GM23338 (cell line): ENCODE results near the gene EYA4. TPM values are rescaled to one million over a fixed set of nuclear protein-coding genes. Genes with fewer than 3 reads are reported as not detected.
A peak's percentile ranks its signal among the peaks of the same experiment; 100 is the strongest.

Experiments
- ATAC-seq: fragments of 200-7000 bp; cut with Tn5 transposase; 3 replicates; pipeline ENCODE4 v1.9.1; 2020
- DNase-seq: peaks from one replicate; pipeline ENCODE4 v3.0.0-alpha.2; 2015; ENCODE audit warnings: low spot score
- H2AFZ ChIP-seq: fragments of 200-600 bp; sonication (generic); 2 replicates; pipeline ENCODE4 v1.8.0; 2016; ENCODE audit warnings: antibody characterized with exemption, mild to moderate bottlenecking, moderate library complexity
- H3F3A ChIP-seq: fragments of 200-600 bp; sonication (generic); replicated peaks from 2 replicates; pipeline ENCODE4 v1.8.0; 2017; ENCODE audit warnings: antibody characterized with exemption, mixed run types, low read depth
- H3K27ac ChIP-seq: fragments of 200-600 bp; sonication (generic); 2 replicates; pipeline ENCODE4 v1.6.1; 2016; ENCODE audit warnings: low read depth
- H3K27me3 ChIP-seq: fragments of 200-600 bp; sonication (generic); 2 replicates; pipeline ENCODE4 v1.8.0; 2016; ENCODE audit warnings: mild to moderate bottlenecking, mixed run types, moderate library complexity; ENCODE audit not compliant: insufficient read depth
- H3K36me3 ChIP-seq: fragments of 200-600 bp; sonication (generic); 2 replicates; pipeline ENCODE4 v1.8.0; 2016; ENCODE audit warnings: mild to moderate bottlenecking; ENCODE audit not compliant: insufficient read depth
- H3K4me1 ChIP-seq: fragments of 200-600 bp; sonication (generic); 2 replicates; pipeline ENCODE4 v1.8.0; 2016; ENCODE audit warnings: mild to moderate bottlenecking, moderate library complexity; ENCODE audit not compliant: insufficient read depth
- H3K4me2 ChIP-seq: fragments of 200-600 bp; sonication (generic); 2 replicates; pipeline ENCODE4 v1.7.1; 2017; ENCODE audit warnings: mixed run types
- H3K4me3 ChIP-seq: fragments of 200-600 bp; sonication (generic); 2 replicates; pipeline ENCODE4 v1.6.1; 2016; ENCODE audit warnings: mixed run types
- H3K79me2 ChIP-seq: fragments of 200-600 bp; sonication (generic); replicated peaks from 2 replicates; pipeline ENCODE4 v1.8.0; 2017; ENCODE audit warnings: mild to moderate bottlenecking; ENCODE audit not compliant: insufficient read depth
- H3K9me2 ChIP-seq: fragments of 200-600 bp; sonication (generic); 2 replicates; pipeline ENCODE4 v1.8.0; 2017; ENCODE audit not compliant: insufficient read depth
- H4K20me1 ChIP-seq: fragments of 200-600 bp; sonication (generic); replicated peaks from 2 replicates; pipeline ENCODE4 v1.8.0; 2017; ENCODE audit warnings: mild to moderate bottlenecking; ENCODE audit not compliant: insufficient read depth
- H3K27ac Mint-ChIP-seq: 2 replicates; pipeline ENCODE4 v1.8.0; 2020; ENCODE audit warnings: inconsistent platforms, mild to moderate bottlenecking, moderate library complexity, mixed read lengths
- H3K27me3 Mint-ChIP-seq: 3 replicates; pipeline ENCODE4 v1.8.0; 2022; ENCODE audit warnings: low read depth, mild to moderate bottlenecking, moderate library complexity, mixed read lengths, inconsistent platforms; ENCODE audit not compliant: insufficient read depth, poor library complexity
- H3K36me3 Mint-ChIP-seq: 3 replicates; pipeline ENCODE4 v1.8.0; 2021; ENCODE audit warnings: low read depth, mild to moderate bottlenecking, inconsistent platforms, moderate library complexity, mixed read lengths
- H3K4me1 Mint-ChIP-seq: 3 replicates; pipeline ENCODE4 v1.8.0; 2020; ENCODE audit warnings: mild to moderate bottlenecking, inconsistent platforms, mixed read lengths
- H3K4me3 Mint-ChIP-seq: 3 replicates; pipeline ENCODE4 v1.8.0; 2021; ENCODE audit warnings: moderate library complexity, mild to moderate bottlenecking, inconsistent platforms, mixed read lengths
- H3K9me3 Mint-ChIP-seq: 3 replicates; pipeline ENCODE4 v1.8.0; 2020; ENCODE audit warnings: moderate library complexity, mild to moderate bottlenecking, inconsistent platforms, mixed read lengths
- CREB1 ChIP-seq: fragments of 250-450 bp; sonication (Bioruptor Pico); IDR thresholded peaks from 2 replicates; pipeline ENCODE4 v1.5.0; 2020; ENCODE audit warnings: low read depth, mild to moderate bottlenecking, moderate library complexity
- EZH2 ChIP-seq: fragments of 200-600 bp; sonication (generic); IDR thresholded peaks from one replicate; pipeline ENCODE4 v1.8.0; 2017; ENCODE audit warnings: antibody characterized with exemption, mild to moderate bottlenecking, low read depth; ENCODE audit not compliant: unreplicated experiment
- EZH2phosphoT487 ChIP-seq: fragments of 200-600 bp; sonication (generic); IDR thresholded peaks from one replicate; pipeline ENCODE4 v1.8.1; 2018; ENCODE audit warnings: antibody characterized with exemption; ENCODE audit not compliant: unreplicated experiment
- JUNB ChIP-seq: IDR thresholded peaks from one replicate; pipeline ENCODE4 v1.6.1; 2016; ENCODE audit warnings: antibody characterized with exemption; ENCODE audit not compliant: unreplicated experiment
- NANOG ChIP-seq: IDR thresholded peaks from 2 replicates; pipeline ENCODE4 v1.6.1; 2016; ENCODE audit warnings: antibody characterized with exemption, borderline replicate concordance
- POLR2AphosphoS5 ChIP-seq: IDR thresholded peaks from 2 replicates; pipeline ENCODE4 v1.6.1; 2016; ENCODE audit warnings: antibody characterized with exemption, low read depth
- STAT1 ChIP-seq: IDR thresholded peaks from one replicate; pipeline ENCODE4 v1.6.1; 2016; ENCODE audit warnings: antibody characterized with exemption; ENCODE audit not compliant: unreplicated experiment
- ZNF114 ChIP-seq: fragments of 250-450 bp; sonication (Bioruptor Pico); IDR thresholded peaks from 2 replicates; pipeline ENCODE4 v1.5.0; 2020; ENCODE audit warnings: mild to moderate bottlenecking, moderate library complexity
- ZNF331 ChIP-seq: fragments of 250-450 bp; sonication (Bioruptor Pico); IDR thresholded peaks from 2 replicates; pipeline ENCODE4 v1.5.0; 2020; ENCODE audit warnings: low read depth, mild to moderate bottlenecking, moderate library complexity
- polyA plus RNA-seq: library from polyadenylated mRNA; unstranded; fragments of >200 nt; fragmentation: Nextera tagmentation; extraction: Ambion mirVana; gene quantifications from 2 replicates; pipeline ENCODE4 v1.2.1, GENCODE V29; 2016
- total RNA-seq: library from RNA; depleted of rRNA; stranded (reverse); fragments of >200 nt; shearing (Covaris generic); gene quantifications from 2 replicates; pipeline ENCODE4 v1.2.3, GENCODE V29; 2014
- TF ChIP-seq, protein P1 (sequence below): IDR thresholded peaks from 2 replicates; pipeline ENCODE4 v1.6.1; 2016; ENCODE audit warnings: antibody characterized with exemption
- TF ChIP-seq, protein P2 (sequence below): fragments of 250-450 bp; sonication (Bioruptor Pico); IDR thresholded peaks from 2 replicates; pipeline ENCODE4 v1.5.0; 2020; ENCODE audit warnings: mild to moderate bottlenecking, moderate library complexity
- TF ChIP-seq, protein P3 (sequence below): IDR thresholded peaks from one replicate; pipeline ENCODE4 v1.6.1; 2018; ENCODE audit warnings: antibody characterized with exemption; ENCODE audit not compliant: unreplicated experiment
- TF ChIP-seq, protein P4 (sequence below), 2 experiments: fragments of 200-600 bp in 1 of 2; sonication (generic) in 1 of 2; conservative IDR thresholded peaks; 2 replicates each; pipeline versions ENCODE4 v1.5.1 to v1.6.1; 2016 to 2017; ENCODE audit warnings: antibody characterized with exemption in 2 of 2, low read depth in 2 of 2, mild to moderate bottlenecking in 2 of 2, moderate library complexity in 1 of 2

EYA4 gene
- total and polyA plus RNA-seq, 2 experiments from 2014 or later = 0.05 to 0.21 TPM

DNA sequence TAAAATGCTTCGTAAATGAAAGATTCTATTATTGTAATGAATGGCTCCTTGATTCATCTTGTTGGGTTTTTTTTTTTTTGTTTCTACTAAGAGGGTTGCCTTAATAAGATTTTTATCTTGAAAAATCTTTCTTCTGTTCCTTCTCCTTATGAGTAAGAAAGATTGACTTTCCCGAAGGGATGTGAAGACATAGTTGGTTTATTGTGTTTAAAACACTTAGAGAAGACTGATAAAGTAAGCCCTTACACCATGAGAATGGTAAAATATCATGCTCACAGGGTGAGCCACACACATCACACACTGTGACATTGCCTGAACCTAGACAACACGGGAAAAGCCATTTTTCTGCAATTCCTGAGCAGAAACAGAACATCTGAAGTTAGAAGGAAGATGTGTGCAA, 330.5 kb downstream of the EYA4 start:
- Histone ChIP-seq H2AFZ (no peak overlapping the region), H3K4me1 (0 out of 2 replicates have a peak, but pooled peaks cover 7% of the 10 kb centered on the region), H4K20me1 (no peaks in the 10 kb centered on the region), H3K4me3 (no peak overlapping the region), H3K36me3 (no peaks in the 10 kb centered on the region), H3F3A (no peaks in the 10 kb centered on the region), H3K9me2 (no peaks in the 10 kb centered on the region), H3K79me2 (no peaks in the 10 kb centered on the region), H3K27me3 (no peaks in the 10 kb centered on the region), H3K4me2 (no peak overlapping the region), H3K27ac (no peak overlapping the region)
- TF ChIP-seq ZNF331 (CRISPR knock-in tag) (no peak), STAT1 (no peak), JUNB (no peak), CREB1 (no peak), EZH2phosphoT487 (no peak), EZH2 (no peak), ZNF114 (no peak), NANOG (no peak), POLR2AphosphoS5 (no peak)
- TF ChIP-seq, protein P1, sequence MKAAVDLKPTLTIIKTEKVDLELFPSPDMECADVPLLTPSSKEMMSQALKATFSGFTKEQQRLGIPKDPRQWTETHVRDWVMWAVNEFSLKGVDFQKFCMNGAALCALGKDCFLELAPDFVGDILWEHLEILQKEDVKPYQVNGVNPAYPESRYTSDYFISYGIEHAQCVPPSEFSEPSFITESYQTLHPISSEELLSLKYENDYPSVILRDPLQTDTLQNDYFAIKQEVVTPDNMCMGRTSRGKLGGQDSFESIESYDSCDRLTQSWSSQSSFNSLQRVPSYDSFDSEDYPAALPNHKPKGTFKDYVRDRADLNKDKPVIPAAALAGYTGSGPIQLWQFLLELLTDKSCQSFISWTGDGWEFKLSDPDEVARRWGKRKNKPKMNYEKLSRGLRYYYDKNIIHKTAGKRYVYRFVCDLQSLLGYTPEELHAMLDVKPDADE = no peak
- TF ChIP-seq, protein P2, sequence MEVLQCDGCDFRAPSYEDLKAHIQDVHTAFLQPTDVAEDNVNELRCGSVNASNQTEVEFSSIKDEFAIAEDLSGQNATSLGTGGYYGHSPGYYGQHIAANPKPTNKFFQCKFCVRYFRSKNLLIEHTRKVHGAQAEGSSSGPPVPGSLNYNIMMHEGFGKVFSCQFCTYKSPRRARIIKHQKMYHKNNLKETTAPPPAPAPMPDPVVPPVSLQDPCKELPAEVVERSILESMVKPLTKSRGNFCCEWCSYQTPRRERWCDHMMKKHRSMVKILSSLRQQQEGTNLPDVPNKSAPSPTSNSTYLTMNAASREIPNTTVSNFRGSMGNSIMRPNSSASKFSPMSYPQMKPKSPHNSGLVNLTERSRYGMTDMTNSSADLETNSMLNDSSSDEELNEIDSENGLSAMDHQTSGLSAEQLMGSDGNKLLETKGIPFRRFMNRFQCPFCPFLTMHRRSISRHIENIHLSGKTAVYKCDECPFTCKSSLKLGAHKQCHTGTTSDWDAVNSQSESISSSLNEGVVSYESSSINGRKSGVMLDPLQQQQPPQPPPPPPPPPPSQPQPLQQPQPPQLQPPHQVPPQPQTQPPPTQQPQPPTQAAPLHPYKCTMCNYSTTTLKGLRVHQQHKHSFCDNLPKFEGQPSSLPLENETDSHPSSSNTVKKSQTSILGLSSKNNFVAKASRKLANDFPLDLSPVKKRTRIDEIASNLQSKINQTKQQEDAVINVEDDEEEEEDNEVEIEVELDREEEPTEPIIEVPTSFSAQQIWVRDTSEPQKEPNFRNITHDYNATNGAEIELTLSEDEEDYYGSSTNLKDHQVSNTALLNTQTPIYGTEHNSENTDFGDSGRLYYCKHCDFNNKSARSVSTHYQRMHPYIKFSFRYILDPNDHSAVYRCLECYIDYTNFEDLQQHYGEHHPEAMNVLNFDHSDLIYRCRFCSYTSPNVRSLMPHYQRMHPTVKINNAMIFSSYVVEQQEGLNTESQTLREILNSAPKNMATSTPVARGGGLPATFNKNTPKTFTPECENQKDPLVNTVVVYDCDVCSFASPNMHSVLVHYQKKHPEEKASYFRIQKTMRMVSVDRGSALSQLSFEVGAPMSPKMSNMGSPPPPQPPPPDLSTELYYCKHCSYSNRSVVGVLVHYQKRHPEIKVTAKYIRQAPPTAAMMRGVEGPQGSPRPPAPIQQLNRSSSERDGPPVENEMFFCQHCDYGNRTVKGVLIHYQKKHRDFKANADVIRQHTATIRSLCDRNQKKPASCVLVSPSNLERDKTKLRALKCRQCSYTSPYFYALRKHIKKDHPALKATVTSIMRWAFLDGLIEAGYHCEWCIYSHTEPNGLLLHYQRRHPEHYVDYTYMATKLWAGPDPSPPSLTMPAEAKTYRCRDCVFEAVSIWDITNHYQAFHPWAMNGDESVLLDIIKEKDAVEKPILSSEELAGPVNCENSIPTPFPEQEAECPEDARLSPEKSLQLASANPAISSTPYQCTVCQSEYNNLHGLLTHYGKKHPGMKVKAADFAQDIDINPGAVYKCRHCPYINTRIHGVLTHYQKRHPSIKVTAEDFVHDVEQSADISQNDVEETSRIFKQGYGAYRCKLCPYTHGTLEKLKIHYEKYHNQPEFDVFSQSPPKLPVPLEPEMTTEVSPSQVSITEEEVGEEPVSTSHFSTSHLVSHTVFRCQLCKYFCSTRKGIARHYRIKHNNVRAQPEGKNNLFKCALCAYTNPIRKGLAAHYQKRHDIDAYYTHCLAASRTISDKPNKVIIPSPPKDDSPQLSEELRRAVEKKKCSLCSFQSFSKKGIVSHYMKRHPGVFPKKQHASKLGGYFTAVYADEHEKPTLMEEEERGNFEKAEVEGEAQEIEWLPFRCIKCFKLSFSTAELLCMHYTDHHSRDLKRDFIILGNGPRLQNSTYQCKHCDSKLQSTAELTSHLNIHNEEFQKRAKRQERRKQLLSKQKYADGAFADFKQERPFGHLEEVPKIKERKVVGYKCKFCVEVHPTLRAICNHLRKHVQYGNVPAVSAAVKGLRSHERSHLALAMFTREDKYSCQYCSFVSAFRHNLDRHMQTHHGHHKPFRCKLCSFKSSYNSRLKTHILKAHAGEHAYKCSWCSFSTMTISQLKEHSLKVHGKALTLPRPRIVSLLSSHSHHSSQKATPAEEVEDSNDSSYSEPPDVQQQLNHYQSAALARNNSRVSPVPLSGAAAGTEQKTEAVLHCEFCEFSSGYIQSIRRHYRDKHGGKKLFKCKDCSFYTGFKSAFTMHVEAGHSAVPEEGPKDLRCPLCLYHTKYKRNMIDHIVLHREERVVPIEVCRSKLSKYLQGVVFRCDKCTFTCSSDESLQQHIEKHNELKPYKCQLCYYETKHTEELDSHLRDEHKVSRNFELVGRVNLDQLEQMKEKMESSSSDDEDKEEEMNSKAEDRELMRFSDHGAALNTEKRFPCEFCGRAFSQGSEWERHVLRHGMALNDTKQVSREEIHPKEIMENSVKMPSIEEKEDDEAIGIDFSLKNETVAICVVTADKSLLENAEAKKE (CRISPR knock-in tag) = no peak
- TF ChIP-seq, protein P3, sequence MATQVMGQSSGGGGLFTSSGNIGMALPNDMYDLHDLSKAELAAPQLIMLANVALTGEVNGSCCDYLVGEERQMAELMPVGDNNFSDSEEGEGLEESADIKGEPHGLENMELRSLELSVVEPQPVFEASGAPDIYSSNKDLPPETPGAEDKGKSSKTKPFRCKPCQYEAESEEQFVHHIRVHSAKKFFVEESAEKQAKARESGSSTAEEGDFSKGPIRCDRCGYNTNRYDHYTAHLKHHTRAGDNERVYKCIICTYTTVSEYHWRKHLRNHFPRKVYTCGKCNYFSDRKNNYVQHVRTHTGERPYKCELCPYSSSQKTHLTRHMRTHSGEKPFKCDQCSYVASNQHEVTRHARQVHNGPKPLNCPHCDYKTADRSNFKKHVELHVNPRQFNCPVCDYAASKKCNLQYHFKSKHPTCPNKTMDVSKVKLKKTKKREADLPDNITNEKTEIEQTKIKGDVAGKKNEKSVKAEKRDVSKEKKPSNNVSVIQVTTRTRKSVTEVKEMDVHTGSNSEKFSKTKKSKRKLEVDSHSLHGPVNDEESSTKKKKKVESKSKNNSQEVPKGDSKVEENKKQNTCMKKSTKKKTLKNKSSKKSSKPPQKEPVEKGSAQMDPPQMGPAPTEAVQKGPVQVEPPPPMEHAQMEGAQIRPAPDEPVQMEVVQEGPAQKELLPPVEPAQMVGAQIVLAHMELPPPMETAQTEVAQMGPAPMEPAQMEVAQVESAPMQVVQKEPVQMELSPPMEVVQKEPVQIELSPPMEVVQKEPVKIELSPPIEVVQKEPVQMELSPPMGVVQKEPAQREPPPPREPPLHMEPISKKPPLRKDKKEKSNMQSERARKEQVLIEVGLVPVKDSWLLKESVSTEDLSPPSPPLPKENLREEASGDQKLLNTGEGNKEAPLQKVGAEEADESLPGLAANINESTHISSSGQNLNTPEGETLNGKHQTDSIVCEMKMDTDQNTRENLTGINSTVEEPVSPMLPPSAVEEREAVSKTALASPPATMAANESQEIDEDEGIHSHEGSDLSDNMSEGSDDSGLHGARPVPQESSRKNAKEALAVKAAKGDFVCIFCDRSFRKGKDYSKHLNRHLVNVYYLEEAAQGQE = no peak
- TF ChIP-seq, protein P4, sequence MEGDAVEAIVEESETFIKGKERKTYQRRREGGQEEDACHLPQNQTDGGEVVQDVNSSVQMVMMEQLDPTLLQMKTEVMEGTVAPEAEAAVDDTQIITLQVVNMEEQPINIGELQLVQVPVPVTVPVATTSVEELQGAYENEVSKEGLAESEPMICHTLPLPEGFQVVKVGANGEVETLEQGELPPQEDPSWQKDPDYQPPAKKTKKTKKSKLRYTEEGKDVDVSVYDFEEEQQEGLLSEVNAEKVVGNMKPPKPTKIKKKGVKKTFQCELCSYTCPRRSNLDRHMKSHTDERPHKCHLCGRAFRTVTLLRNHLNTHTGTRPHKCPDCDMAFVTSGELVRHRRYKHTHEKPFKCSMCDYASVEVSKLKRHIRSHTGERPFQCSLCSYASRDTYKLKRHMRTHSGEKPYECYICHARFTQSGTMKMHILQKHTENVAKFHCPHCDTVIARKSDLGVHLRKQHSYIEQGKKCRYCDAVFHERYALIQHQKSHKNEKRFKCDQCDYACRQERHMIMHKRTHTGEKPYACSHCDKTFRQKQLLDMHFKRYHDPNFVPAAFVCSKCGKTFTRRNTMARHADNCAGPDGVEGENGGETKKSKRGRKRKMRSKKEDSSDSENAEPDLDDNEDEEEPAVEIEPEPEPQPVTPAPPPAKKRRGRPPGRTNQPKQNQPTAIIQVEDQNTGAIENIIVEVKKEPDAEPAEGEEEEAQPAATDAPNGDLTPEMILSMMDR (conservative IDR thresholded peaks at IDR 0.05; ENCODE audit: low read depth in 2 of 2) = no peak
- DNase-seq (no peak), ATAC-seq (no peak)
- peak overlapping the region; percentile 19; the same call in 1 of the 2 replicates for H3K27ac Mint-ChIP-seq
- H3K36me3 Mint-ChIP-seq = no peaks in the 10 kb centered on the region; the same call in 2 of the 3 replicates
- H3K27me3 Mint-ChIP-seq = no peaks in the 10 kb centered on the region
- no peak overlapping the region for H3K4me3 Mint-ChIP-seq
- no peaks in the 10 kb centered on the region for H3K9me3 Mint-ChIP-seq
- H3K4me1 Mint-ChIP-seq = peaks cover 7% of the 10 kb centered on the region; the same call in 2 of the 3 replicates
